Measurements from ENCODE around the gene ENO1.

- TF ChIP-seq CTCF (IDR thresholded peaks at IDR 0.05; ENCODE audit: poor library complexity), result no peak
- no peak for TF ChIP-seq EZH2phosphoT487 (IDR thresholded peaks at IDR 0.05; ENCODE audit: low read depth, severe bottlenecking, unreplicated experiment)
- no peak for TF ChIP-seq EZH2 (IDR thresholded peaks at IDR 0.05; ENCODE audit: borderline replicate concordance)
Measured at GRCh38 chr1:8858112-8858668, 20.3 kb downstream of the ENO1 start.

Data from hepatocyte (in vitro differentiated cells).